ENCODE data around the gene PPP5C. TPM values are rescaled to one million over a fixed set of nuclear protein-coding genes. Genes with fewer than 3 reads are reported as not detected.
"Not testable (repeated sequence)": the region's sequence is repeated elsewhere in the genome, so short reads cannot be mapped to it uniquely, and the experiment has no call there.

PPP5C gene
- total RNA-seq, 1 donor from 2014 or later: 86.0 TPM

GRCh38 chr19:46435009-46435408 lies 88.1 kb downstream of the PPP5C start:
- Mint-ChIP-seq H3K27ac (ENCODE audit: unreplicated experiment) (no peak overlapping the region), H3K9me3 (ENCODE audit: unreplicated experiment) (no peaks in the 10 kb centered on the region), H3K4me1 (ENCODE audit: unreplicated experiment) (no peaks in the 10 kb centered on the region), H3K4me3 (ENCODE audit: unreplicated experiment) (no peak overlapping the region), H3K27me3 (ENCODE audit: unreplicated experiment) (peaks cover 7% of the 10 kb centered on the region), H3K36me3 (ENCODE audit: unreplicated experiment) (no peaks in the 10 kb centered on the region)
- DNase-seq (ENCODE audit: extremely low spot score, unreplicated experiment): no peak
- no peak for TF ChIP-seq CTCF (IDR thresholded peaks at IDR 0.05)

GRCh38 chr19:46435689-46436088 lies 88.8 kb downstream of the PPP5C start:
- H3K36me3 Mint-ChIP-seq (ENCODE audit: unreplicated experiment); H3K27ac Mint-ChIP-seq (ENCODE audit: unreplicated experiment); H3K4me1 Mint-ChIP-seq (ENCODE audit: unreplicated experiment); H3K9me3 Mint-ChIP-seq (ENCODE audit: unreplicated experiment); H3K4me3 Mint-ChIP-seq (ENCODE audit: unreplicated experiment); DNase-seq (ENCODE audit: extremely low spot score, unreplicated experiment); H3K27me3 Mint-ChIP-seq (ENCODE audit: unreplicated experiment): not testable (repeated sequence)

Other genes starting within 250 kb of the PPP5C start
- not detected in 2 replicates for gene IGFL3, start 222.4 kb upstream of the PPP5C start, total RNA-seq
- gene IGFL2, start 198.8 kb upstream of the PPP5C start, total RNA-seq: not detected in 2 replicates
- not detected in 2 replicates for gene IGFL1, start 117.3 kb upstream of the PPP5C start, total RNA-seq
- gene HIF3A, start 50.0 kb upstream of the PPP5C start, total RNA-seq: 77.5 and 101 TPM in 2 replicates
- 34.5 and 35.0 TPM in 2 replicates for gene CCDC8, start 66.5 kb downstream of the PPP5C start, total RNA-seq
- gene PNMA8C, start 81.8 kb downstream of the PPP5C start, total RNA-seq: 0.11 TPM in 1 of 2 replicates, not detected in the other
- 10.3 and 10.8 TPM in 2 replicates for gene PNMA8A, start 124.5 kb downstream of the PPP5C start, total RNA-seq
- gene PNMA8B, start 148.8 kb downstream of the PPP5C start, total RNA-seq: 2.5 TPM in 2 replicates